Vagina (tissue), 2 donors: ENCODE results near the gene LTBP4. TPM values are rescaled to one million over a fixed set of nuclear protein-coding genes. Genes with fewer than 3 reads are reported as not detected.
A peak's percentile ranks its signal among the peaks of the same experiment; 100 is the strongest.

Source experiments
- DNase-seq, 2 donors: peaks; one replicate each; pipeline ENCODE4 v3.0.0-alpha.2; 2017; ENCODE audit errors: extremely low spot score in 2 of 2
- H3K27ac ChIP-seq: fragments of 200-600 bp; sonication (generic); one replicate; pipeline ENCODE4 v1.5.1; 2019
- H3K27me3 ChIP-seq: fragments of 200-600 bp; sonication (generic); one replicate; pipeline ENCODE4 v1.5.1; 2019
- H3K36me3 ChIP-seq, 2 donors: fragments of 200-600 bp; sonication (generic); one replicate each; pipeline ENCODE4 v1.5.1; 2017 to 2019
- H3K4me1 ChIP-seq: fragments of 200-600 bp; sonication (generic); one replicate; pipeline ENCODE4 v1.5.1; 2019
- H3K4me3 ChIP-seq, 2 donors: fragments of 200-600 bp; sonication (generic); 1 replicate in 1 of 2; 2 replicates in 1 of 2; pipeline ENCODE4 v1.5.1; 2016 to 2019
- H3K9me3 ChIP-seq: fragments of 200-600 bp; sonication (generic); one replicate; pipeline ENCODE4 v1.5.1; 2019
- CTCF ChIP-seq, 3 experiments: fragments of 450-650 bp in 2 of 3; fragments of 200-600 bp in 1 of 3; sonication (generic) in 1 of 3; IDR thresholded peaks; one replicate each; pipeline ENCODE4 v1.5.1; 2017 to 2019; ENCODE audit warnings: antibody characterized with exemption in 3 of 3, mild to moderate bottlenecking in 2 of 3, moderate library complexity in 2 of 3
- POLR2A ChIP-seq, 2 donors: fragments of 450-650 bp; IDR thresholded peaks; one replicate each; pipeline ENCODE4 v1.6.1; 2017; ENCODE audit warnings: antibody characterized with exemption in 2 of 2, mild to moderate bottlenecking in 2 of 2, moderate library complexity in 2 of 2
- POLR2AphosphoS5 ChIP-seq, 2 donors: sonication (generic); formaldehyde crosslinking; IDR thresholded peaks; one replicate each; pipeline ENCODE4 v1.9.0; 2017; ENCODE audit warnings: antibody characterized with exemption in 2 of 2, mild to moderate bottlenecking in 2 of 2, low read depth in 1 of 2; ENCODE audit not compliant: insufficient read depth in 1 of 2
- intact Hi-C: fragments of 100-400 bp; cut with DNase I; formaldehyde crosslinking; loops from one replicate; pipeline ENCODE4 v1.15.1; 2023
- total RNA-seq: library from RNA; depleted of rRNA; stranded (reverse); fragments of >200 nt; gene quantifications from one replicate; pipeline ENCODE4 v1.2.3, GENCODE V29; 2016

LTBP4 gene
- total RNA-seq, 1 donor from 2014 or later: 983 TPM

GRCh38 chr19:40661616-40662015 lies 60.4 kb downstream of the LTBP4 start:
- TF ChIP-seq POLR2AphosphoS5 (IDR thresholded peaks at IDR 0.05; ENCODE audit: insufficient read depth in 1 of 2, low read depth in 1 of 2) (no peak), CTCF (IDR thresholded peaks at IDR 0.05) (no peak), POLR2A (IDR thresholded peaks at IDR 0.05) (no peak)
- intact Hi-C loops: loop anchor here (5.0 kb wide), 2 partner anchors 141 to 161 kb away; no protein-coding TSS in a partner anchor
- H3K36me3 ChIP-seq: no peaks in the 10 kb centered on the region
- H3K4me1 ChIP-seq: peaks cover 39% of the 10 kb centered on the region
- H3K27me3 ChIP-seq: no peaks in the 10 kb centered on the region
- no peaks in the 10 kb centered on the region for H3K9me3 ChIP-seq
- peak overlapping the region; percentile 93 for H3K27ac ChIP-seq
- DNase-seq: no peak
- no peak overlapping the region for H3K4me3 ChIP-seq

GRCh38 chr19:40662925-40663694 lies 61.9 kb downstream of the LTBP4 start:
- Histone ChIP-seq H3K9me3 (no peaks in the 10 kb centered on the region), H3K4me3 (peak overlapping the region; percentile 49 to 71), H3K36me3 (peaks cover 0 to 14% of the 10 kb centered on the region in 2 donors), H3K27me3 (no peaks in the 10 kb centered on the region), H3K4me1 (peaks cover 47% of the 10 kb centered on the region), H3K27ac (peak overlapping the region; percentile 93)
- DNase-seq: peak in 1 of 2 donors; percentile 95
- peak in 1 of 2 donors; percentile 28 for TF ChIP-seq POLR2A (IDR thresholded peaks at IDR 0.05)
- TF ChIP-seq CTCF (IDR thresholded peaks at IDR 0.05): peak in 2 of 3 experiments; percentile 43 to 97
- peak; percentile 52 to 84 for TF ChIP-seq POLR2AphosphoS5 (IDR thresholded peaks at IDR 0.05; ENCODE audit: insufficient read depth in 1 of 2, low read depth in 1 of 2)
- intact Hi-C loops: loop anchor here (5.0 kb wide), 2 partner anchors 139 to 159 kb away; no protein-coding TSS in a partner anchor

DNA sequence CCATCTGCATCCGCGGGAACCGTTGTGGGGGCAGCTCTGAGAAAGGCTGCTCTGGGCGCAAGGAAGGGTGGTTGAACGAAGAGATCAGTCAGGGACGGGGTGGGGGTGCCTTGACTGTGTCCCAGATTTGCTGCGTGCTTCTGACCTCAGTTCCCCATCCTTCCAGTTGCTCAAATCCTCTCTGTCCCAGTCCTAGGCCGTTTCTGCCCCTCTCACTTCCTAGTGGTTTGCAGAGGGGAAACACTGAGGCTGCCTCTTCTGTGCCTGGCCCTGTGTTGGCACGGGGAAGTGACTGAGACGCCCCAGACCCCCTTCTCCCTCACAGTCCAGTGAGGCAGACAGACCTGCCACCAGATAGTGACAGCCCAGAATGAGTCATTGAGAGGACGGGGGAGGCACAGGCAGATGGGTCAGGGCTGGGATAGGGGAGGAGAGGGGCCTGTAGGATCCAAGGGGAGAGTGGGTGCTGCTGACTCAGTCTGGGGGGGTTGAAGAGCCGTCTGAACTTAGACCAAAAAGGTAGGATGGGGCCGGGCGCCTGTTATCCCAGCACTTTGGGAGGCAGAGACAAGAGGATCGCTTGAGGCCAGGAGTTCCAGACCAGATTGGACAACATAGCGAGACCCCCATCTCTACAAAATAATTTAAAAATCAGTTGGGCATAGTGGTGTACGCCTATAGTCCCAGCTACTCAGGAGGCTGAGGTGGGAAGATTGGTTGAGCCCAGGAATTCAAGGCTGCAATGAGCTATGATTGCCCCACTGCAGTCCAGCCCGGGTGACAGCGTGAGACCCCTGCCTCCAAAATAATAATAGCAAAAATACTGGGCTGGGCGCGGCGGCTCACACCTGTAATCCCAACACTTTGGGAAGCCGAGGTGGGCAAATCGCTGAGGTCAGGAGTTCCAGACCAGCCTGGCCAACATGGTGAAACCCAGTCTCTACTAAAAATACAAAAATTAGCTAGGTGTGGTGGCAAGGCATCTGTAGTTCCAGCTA lies 62.8 kb downstream of the LTBP4 start:
- intact Hi-C loops: loop anchor here (5.0 kb wide), 2 partner anchors 138 to 158 kb away; no protein-coding TSS in a partner anchor
- peaks cover 0 to 23% of the 10 kb centered on the region in 2 donors for H3K36me3 ChIP-seq
- peak overlapping the region; percentile 49 to 71 for H3K4me3 ChIP-seq
- no peaks in the 10 kb centered on the region for H3K27me3 ChIP-seq
- H3K4me1 ChIP-seq: peaks cover 47% of the 10 kb centered on the region
- no peaks in the 10 kb centered on the region for H3K9me3 ChIP-seq
- no peak for DNase-seq
- peak overlapping the region; percentile 93 for H3K27ac ChIP-seq
- peak in 1 of 2 donors; percentile 10 for TF ChIP-seq POLR2AphosphoS5 (IDR thresholded peaks at IDR 0.05; ENCODE audit: insufficient read depth in 1 of 2, low read depth in 1 of 2)
- TF ChIP-seq POLR2A (IDR thresholded peaks at IDR 0.05): no peak

DNA sequence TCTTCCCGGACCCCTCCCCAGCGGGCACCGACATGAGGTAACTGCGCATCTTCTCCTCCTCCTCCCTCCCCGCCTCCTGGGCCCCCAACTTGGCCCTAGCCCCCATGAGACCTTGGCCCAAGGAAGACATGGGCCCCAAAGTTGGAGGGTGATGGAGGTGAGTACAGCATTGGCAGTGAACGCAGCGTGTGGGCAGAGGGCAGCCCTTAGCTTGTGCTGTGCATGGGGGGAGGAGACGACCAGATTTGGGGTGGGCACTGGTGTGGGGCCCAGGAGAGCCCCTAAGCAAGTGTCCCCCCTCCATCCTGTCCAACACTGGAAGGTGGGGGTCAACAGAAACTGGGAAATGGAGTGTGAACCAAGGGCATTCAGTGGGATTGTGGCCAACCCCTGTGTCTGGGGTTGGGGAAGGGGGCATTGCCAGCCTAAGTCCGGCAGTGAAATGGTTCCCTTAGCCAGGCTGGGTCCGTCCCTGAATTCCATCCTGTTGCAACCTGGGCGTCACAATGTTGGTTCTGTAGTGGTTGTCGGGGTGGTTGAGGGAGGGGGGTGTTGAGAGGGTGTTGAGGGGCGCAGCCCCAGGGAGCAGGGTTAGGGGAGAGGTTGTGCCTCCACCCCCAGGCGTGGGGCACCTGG lies 65.8 kb downstream of the LTBP4 start:
- H3K36me3 ChIP-seq: peaks cover 4 to 52% of the 10 kb centered on the region in 2 donors
- peaks cover 33% of the 10 kb centered on the region for H3K4me1 ChIP-seq
- peak overlapping the region; percentile 47 for H3K27ac ChIP-seq
- no peaks in the 10 kb centered on the region for H3K9me3 ChIP-seq
- no peak overlapping the region for H3K4me3 ChIP-seq
- intact Hi-C loops: no loop called here
- DNase-seq: no peak
- TF ChIP-seq POLR2A (IDR thresholded peaks at IDR 0.05): no peak
- TF ChIP-seq POLR2AphosphoS5 (IDR thresholded peaks at IDR 0.05; ENCODE audit: insufficient read depth in 1 of 2, low read depth in 1 of 2): peak in 1 of 2 donors; percentile 28
- no peak for TF ChIP-seq CTCF (IDR thresholded peaks at IDR 0.05)
- no peaks in the 10 kb centered on the region for H3K27me3 ChIP-seq

GRCh38 chr19:40667602-40668001 lies 66.4 kb downstream of the LTBP4 start:
- H3K36me3 ChIP-seq: peaks cover 4 to 59% of the 10 kb centered on the region in 2 donors
- no peak for DNase-seq
- no peak overlapping the region for H3K4me3 ChIP-seq
- no peaks in the 10 kb centered on the region for H3K27me3 ChIP-seq
- intact Hi-C loops: no loop called here
- H3K9me3 ChIP-seq: no peaks in the 10 kb centered on the region
- H3K4me1 ChIP-seq: peaks cover 27% of the 10 kb centered on the region
- no peak for TF ChIP-seq POLR2AphosphoS5 (IDR thresholded peaks at IDR 0.05; ENCODE audit: insufficient read depth in 1 of 2, low read depth in 1 of 2)
- no peak overlapping the region for H3K27ac ChIP-seq
